NT2/D1 (cell line): ENCODE measurements around the gene ZBTB20.

Experiments
- YY1 ChIP-seq: IDR thresholded peaks from 2 replicates; pipeline ENCODE4 v1.6.1; 2011; ENCODE audit not compliant: insufficient read length, insufficient read depth
- ZNF274 ChIP-seq: IDR thresholded peaks from 2 replicates; pipeline ENCODE4 v1.6.1; 2011; ENCODE audit warnings: mild to moderate bottlenecking, low read depth, low read length

- TF ChIP-seq YY1 (no peak), ZNF274 (no peak)
Measured at GRCh38 chr3:114685161-114685560, 461.9 kb downstream of the ZBTB20 start.
